GM12875 (cell line): ENCODE data around the gene MFSD2A.
A peak's percentile ranks its signal among the peaks of the same experiment; 100 is the strongest.

Source experiments
- H3K4me3 ChIP-seq: one replicate; pipeline ENCODE4 v1.5.1; 2011; ENCODE audit warnings: low read depth, low read length, control low read depth
- TF ChIP-seq, protein P1 (sequence below): IDR thresholded peaks from 2 replicates; pipeline ENCODE4 v1.5.1; 2011; ENCODE audit warnings: low read depth, mild to moderate bottlenecking, control low read depth, inconsistent platforms, low read length, moderate library complexity, borderline replicate concordance; ENCODE audit not compliant: insufficient read depth

The MFSD2A gene

DNA sequence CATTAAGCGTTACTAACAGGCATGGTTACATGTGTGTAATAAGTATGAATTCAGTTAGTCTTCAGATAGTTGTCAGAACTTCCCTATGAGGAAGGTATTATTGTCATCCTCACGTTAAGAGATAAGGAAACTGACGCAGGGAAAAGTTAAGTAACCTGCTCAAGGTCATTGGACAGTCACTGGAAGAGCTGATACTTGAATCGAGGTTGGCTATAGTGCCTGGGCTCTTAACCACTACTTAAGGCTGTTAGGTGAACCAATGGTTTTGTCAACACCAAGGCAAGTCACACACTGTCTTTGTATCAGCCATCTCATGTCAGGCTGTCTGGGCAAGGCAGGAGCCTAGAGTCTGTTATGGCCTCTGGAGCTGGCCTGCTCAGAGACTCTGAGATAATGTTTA, 16.2 kb downstream of the MFSD2A start:
- TF ChIP-seq, protein P1, sequence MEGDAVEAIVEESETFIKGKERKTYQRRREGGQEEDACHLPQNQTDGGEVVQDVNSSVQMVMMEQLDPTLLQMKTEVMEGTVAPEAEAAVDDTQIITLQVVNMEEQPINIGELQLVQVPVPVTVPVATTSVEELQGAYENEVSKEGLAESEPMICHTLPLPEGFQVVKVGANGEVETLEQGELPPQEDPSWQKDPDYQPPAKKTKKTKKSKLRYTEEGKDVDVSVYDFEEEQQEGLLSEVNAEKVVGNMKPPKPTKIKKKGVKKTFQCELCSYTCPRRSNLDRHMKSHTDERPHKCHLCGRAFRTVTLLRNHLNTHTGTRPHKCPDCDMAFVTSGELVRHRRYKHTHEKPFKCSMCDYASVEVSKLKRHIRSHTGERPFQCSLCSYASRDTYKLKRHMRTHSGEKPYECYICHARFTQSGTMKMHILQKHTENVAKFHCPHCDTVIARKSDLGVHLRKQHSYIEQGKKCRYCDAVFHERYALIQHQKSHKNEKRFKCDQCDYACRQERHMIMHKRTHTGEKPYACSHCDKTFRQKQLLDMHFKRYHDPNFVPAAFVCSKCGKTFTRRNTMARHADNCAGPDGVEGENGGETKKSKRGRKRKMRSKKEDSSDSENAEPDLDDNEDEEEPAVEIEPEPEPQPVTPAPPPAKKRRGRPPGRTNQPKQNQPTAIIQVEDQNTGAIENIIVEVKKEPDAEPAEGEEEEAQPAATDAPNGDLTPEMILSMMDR = no peak
- no peak overlapping the region for H3K4me3 ChIP-seq

DNA sequence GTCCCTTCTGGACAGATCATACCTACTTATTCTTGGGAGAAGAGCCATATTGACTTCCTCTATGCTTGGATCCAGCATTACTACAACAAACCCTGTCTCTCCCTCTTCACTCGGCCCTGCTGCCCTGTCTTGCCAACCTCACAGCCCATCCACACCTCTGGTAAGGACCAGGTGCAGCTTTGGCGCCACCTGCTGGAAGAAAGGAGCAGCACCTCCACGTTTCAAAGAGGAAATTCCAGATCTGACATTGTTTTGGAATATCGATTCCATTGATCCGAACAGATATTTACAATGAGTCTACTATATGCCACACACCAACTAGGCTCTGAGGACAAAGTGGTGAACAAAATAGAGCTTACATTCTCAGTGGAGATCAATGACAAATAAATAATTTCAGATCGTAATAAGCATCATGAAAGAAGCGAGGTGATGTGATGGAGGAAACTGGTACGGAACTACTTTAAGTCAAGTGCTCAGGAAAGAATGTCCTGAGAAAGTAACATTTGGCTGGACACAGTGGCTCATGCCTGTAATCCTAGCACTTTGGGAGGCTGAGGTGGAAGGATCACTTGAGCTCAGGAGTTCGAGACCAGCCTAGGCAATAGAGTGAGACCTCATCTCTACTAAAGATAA, 18.7 kb downstream of the MFSD2A start:
- no peak overlapping the region for H3K4me3 ChIP-seq
- TF ChIP-seq, protein P1 = peak; percentile 88

DNA sequence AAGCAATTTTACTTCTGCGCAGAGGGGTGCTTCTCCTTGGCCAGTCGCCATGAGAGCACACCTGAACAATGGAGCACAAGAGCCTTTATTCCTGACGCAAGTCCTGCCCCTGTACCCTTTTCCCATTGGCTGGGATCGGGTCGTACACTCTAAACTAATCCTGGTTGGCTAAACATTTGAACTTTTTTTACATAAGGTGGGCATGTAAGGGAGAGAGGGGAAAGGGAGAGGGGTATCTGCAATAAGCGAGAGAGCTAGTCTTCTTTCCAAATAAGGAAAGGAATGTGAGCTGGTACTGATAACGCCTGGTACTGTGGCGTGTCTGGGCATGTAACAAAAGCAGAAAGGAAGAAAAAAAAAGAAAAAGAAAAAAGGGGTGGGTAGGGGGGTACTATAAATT, 21.8 kb downstream of the MFSD2A start:
- no peak overlapping the region for H3K4me3 ChIP-seq
- TF ChIP-seq, protein P1 = no peak

DNA sequence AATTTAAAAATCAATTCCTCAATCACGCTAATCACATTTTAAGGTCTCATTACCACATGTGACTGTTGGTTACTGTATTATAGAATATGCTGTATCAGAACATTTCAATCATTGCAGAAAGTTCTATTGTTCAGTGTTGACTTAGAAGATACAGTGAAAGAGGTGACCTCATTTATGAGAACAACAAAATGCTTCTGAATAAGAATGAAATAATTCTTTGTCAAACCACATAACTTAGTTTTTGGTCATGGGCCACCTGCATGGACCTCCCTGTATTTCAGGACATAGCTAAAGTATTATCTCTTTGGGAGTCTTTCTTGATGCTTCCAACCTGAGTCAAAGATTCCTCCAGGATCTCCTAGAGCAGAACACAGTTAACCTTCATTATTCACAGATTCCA, 22.3 kb downstream of the MFSD2A start:
- TF ChIP-seq, protein P1 = no peak
- no peak overlapping the region for H3K4me3 ChIP-seq

DNA sequence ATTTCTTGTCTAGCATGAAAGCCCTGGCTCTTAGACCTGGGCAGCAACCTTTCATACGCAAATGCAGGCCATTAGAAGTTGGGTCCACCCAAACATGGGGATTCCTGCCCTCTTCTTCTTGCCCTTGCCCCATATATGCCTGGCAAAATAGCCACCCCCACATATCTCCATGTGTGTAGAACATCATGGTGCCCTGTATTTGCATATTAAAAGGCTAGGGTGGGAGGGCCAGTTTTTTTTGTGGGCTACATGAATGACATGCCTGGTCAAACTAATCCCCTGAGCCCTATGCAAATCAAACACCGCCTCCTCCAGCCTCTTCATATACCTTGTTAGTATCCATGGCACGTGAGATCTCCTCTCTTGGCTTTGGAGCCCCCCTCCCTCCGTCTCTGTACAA, 24.7 kb downstream of the MFSD2A start:
- TF ChIP-seq, protein P1 = no peak
- no peak overlapping the region for H3K4me3 ChIP-seq

DNA sequence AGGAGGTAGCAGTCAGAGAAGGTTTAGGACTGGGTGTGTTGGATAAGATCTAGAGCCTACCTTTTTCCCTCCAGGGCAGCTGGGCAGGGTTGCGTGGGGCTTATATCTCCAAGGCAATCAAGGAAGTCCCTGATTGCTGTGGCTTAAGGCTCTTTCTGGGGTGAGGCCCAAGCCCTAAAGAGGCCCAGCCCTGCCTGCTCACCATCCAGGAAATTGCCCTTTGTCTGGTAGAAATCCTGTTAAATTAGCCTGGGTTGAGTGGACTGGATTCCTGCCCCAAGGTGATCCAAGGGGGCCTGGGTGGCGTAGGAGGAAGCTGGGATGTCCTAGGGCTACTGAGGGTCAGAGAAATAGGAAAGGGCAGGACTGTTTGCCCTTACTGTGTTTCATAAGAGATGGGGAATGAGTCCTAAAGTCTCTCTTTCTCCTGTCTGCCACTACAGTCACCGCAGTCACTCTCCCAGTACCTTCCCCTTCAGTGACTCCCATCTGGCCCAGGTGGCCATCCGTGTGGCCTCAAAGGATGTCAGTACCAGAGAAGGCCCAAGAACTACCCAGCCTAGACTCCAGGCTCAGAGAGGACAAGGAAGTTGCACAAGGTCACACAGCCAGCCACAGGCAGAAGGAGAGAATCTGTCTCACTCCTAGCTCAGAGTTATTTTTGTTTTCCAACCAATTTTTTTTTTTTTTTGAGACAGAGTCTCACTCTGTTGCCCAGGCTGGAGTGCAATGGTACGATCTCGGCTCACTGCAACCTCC, 25.8 kb downstream of the MFSD2A start:
- TF ChIP-seq, protein P1 = no peak
- H3K4me3 ChIP-seq = no peak overlapping the region

DNA sequence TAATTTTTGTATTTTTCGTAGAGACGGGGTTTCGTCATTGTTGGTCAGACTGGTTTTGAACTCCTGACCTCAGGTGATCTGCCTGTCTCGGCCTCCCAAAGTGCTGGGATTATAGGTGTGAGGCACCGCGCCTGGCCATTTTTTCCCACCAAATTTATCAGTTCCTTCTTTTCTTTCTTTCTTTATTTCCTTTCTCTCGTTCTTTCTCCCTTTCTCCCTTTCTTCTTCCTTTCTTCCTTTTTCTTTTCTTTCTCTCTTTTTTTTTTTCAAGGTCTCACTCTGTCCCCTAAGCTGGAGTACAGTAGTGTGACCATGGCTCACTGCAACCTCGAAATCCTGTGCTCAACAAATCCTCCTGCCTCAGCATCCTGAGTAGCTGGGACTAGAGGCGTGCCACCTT, 26.4 kb downstream of the MFSD2A start:
- TF ChIP-seq, protein P1 = no peak
- H3K4me3 ChIP-seq = no peak overlapping the region
